HepG2 (cell line): ENCODE data around the gene TP73. TPM values are rescaled to one million over a fixed set of nuclear protein-coding genes. Genes with fewer than 3 reads are reported as not detected.

ENCODE experiments used
- ATAC-seq: fragments of 200-7000 bp; cut with Tn5 transposase; 3 replicates; pipeline ENCODE4 v1.9.1; 2020; ENCODE audit warnings: mild to moderate bottlenecking, moderate library complexity
- BruUV-seq: library from RNA; stranded (reverse); fragments of 400-500 nt; replicated peaks from 2 replicates; lab custom pipeline; 2021; lab: Mats Ljungman, UMichigan
- CTCF ChIA-PET: fragments of 300-600 bp; formaldehyde crosslinking; extraction: SDS; loops from one replicate; lab custom pipeline; 2021; ENCODE audit warnings: low total read pairs, inconsistent platforms, low intra/inter-chr PET ratio; lab: Yijun Ruan, JAX
- POLR2A ChIA-PET: fragments of 350-600 bp; sonication (Branson Sonifier 250); formaldehyde crosslinking; loops from one replicate; lab custom pipeline; 2020; ENCODE audit warnings: antibody characterized with exemption, inconsistent platforms; lab: Yijun Ruan, JAX
- DNase-seq: peaks from one replicate; pipeline ENCODE4 v3.0.0-alpha.2; 2015; ENCODE audit warnings: low spot score
- FAIRE-seq: peaks from 3 replicates; lab custom pipeline; 2011; peaks lifted over from hg19 to GRCh38; lab: Jason Lieb, UNC
- H2AFZ ChIP-seq: one replicate; pipeline ENCODE4 v1.6.1; 2011; ENCODE audit warnings: low read length, inconsistent platforms
- H3K27ac ChIP-seq: fragments of 300-600 bp; 3 replicates; pipeline ENCODE4 v1.8.0; 2011; ENCODE audit warnings: mixed run types, mild to moderate bottlenecking, mixed read lengths, low read length, inconsistent platforms; ENCODE audit not compliant: insufficient read depth; ENCODE audit errors: extremely low read length
- H3K27me3 ChIP-seq, 2 experiments: fragments of 200-600 bp in 1 of 2; 2 replicates in 1 of 2; 3 replicates in 1 of 2; pipeline versions ENCODE4 v1.6.0 to v1.8.0; 2011; ENCODE audit warnings: low read length in 2 of 2, mild to moderate bottlenecking in 2 of 2, moderate library complexity in 2 of 2, inconsistent platforms in 1 of 2; ENCODE audit not compliant: insufficient read depth in 2 of 2, control insufficient read depth in 1 of 2
- H3K36me3 ChIP-seq, 2 experiments: fragments of 200-600 bp in 1 of 2; replicated peaks in 1 of 2; 2 replicates in 1 of 2; 3 replicates in 1 of 2; pipeline versions ENCODE4 v1.5.1 to v1.8.0; 2011; ENCODE audit warnings: low read length in 2 of 2, inconsistent platforms in 1 of 2; ENCODE audit not compliant: insufficient read depth in 2 of 2, control insufficient read depth in 1 of 2
- H3K4me1 ChIP-seq: 2 replicates; pipeline ENCODE4 v1.5.1; 2012; ENCODE audit warnings: low read length, inconsistent platforms; ENCODE audit not compliant: insufficient read depth
- H3K4me2 ChIP-seq: 2 replicates; pipeline ENCODE4 v1.6.0; 2011; ENCODE audit warnings: low read depth, low read length, inconsistent platforms
- H3K4me3 ChIP-seq, 3 experiments: fragments of 200-600 bp in 1 of 3; sonication (generic), shearing (Covaris generic) in 1 of 3; replicated peaks in 1 of 3; 2 replicates each; pipeline ENCODE4 v1.5.1; 2011 to 2016; ENCODE audit warnings: low read length in 3 of 3, inconsistent platforms in 2 of 3, low read depth in 2 of 3, mild to moderate bottlenecking in 2 of 3, control low read depth in 1 of 3, mixed read lengths in 1 of 3; ENCODE audit not compliant: insufficient read depth in 1 of 3
- H3K79me2 ChIP-seq: one replicate; pipeline ENCODE4 v1.6.1; 2011; ENCODE audit warnings: low read length, inconsistent platforms; ENCODE audit not compliant: insufficient read depth
- H3K9ac ChIP-seq: 2 replicates; pipeline ENCODE4 v1.6.0; 2011; ENCODE audit warnings: mild to moderate bottlenecking, low read depth, low read length, inconsistent platforms; ENCODE audit not compliant: insufficient read depth
- H3K9me3 ChIP-seq: 2 replicates; pipeline ENCODE4 v1.5.1; 2012; ENCODE audit warnings: mild to moderate bottlenecking, low read length
- H4K20me1 ChIP-seq: 2 replicates; pipeline ENCODE4 v1.6.0; 2011; ENCODE audit warnings: inconsistent platforms, mild to moderate bottlenecking, low read length, moderate library complexity; ENCODE audit not compliant: insufficient read depth
- AGO1 ChIP-seq: fragments of 200-400 bp; formaldehyde crosslinking; IDR thresholded peaks from 2 replicates; pipeline ENCODE4 v1.6.1; 2017; ENCODE audit warnings: mild to moderate bottlenecking, low read depth, low read length, moderate library complexity; ENCODE audit not compliant: poor library complexity, severe bottlenecking
- AGO2 ChIP-seq: fragments of 200-400 bp; formaldehyde crosslinking; optimal IDR thresholded peaks from 2 replicates; pipeline ENCODE3; 2017; ENCODE audit warnings: mild to moderate bottlenecking, low read depth, low read length, moderate library complexity
- ARID2 ChIP-seq: sonication (generic); formaldehyde crosslinking; IDR thresholded peaks from 2 replicates; pipeline ENCODE4 v1.8.1; 2022; ENCODE audit warnings: mild to moderate bottlenecking, missing genetic modification reagents, borderline replicate concordance
- CEBPB ChIP-seq: IDR thresholded peaks from 2 replicates; pipeline ENCODE4 v1.6.1; 2011; ENCODE audit warnings: low read depth, low read length, improper control_type of control experiment, borderline replicate concordance
- FOXM1 ChIP-seq: sonication (generic); formaldehyde crosslinking; IDR thresholded peaks from 2 replicates; pipeline ENCODE4 v1.5.0; 2020; ENCODE audit warnings: missing genetic modification reagents
- IKZF1 ChIP-seq: fragments of 450-650 bp; IDR thresholded peaks from 2 replicates; pipeline ENCODE4 v1.7.1; 2016
- KDM2A ChIP-seq: sonication (generic); formaldehyde crosslinking; IDR thresholded peaks from 2 replicates; pipeline ENCODE4 v1.4.0; 2020; ENCODE audit warnings: low read depth, missing genetic modification reagents, borderline replicate concordance
- NBN ChIP-seq: fragments of 450-650 bp; conservative IDR thresholded peaks from 2 replicates; pipeline ENCODE4 v1.6.1; 2017
- POLR2A ChIP-seq, 2 experiments: IDR thresholded peaks; 2 replicates each; pipeline ENCODE4 v1.6.1; 2011; ENCODE audit warnings: low read depth in 2 of 2, low read length in 2 of 2, mild to moderate bottlenecking in 1 of 2, moderate library complexity in 1 of 2; ENCODE audit not compliant: insufficient read depth in 1 of 2
- POLR2AphosphoS5 ChIP-seq: IDR thresholded peaks from 2 replicates; pipeline ENCODE4 v1.6.1; 2012; ENCODE audit warnings: low read depth, low read length
- POLR2G ChIP-seq: fragments of 200-400 bp; formaldehyde crosslinking; IDR thresholded peaks from 2 replicates; pipeline ENCODE4 v1.6.1; 2018; ENCODE audit warnings: mild to moderate bottlenecking, low read depth, low read length, moderate library complexity
- RBFOX2 ChIP-seq: fragments of 200-400 bp; formaldehyde crosslinking; IDR thresholded peaks from 2 replicates; pipeline ENCODE4 v1.6.1; 2017; ENCODE audit warnings: low read depth, mild to moderate bottlenecking, low read length
- RBM22 ChIP-seq: fragments of 200-400 bp; formaldehyde crosslinking; optimal IDR thresholded peaks from 2 replicates; pipeline ENCODE3; 2017; ENCODE audit warnings: mild to moderate bottlenecking, low read length, moderate library complexity
- XBP1 ChIP-seq: sonication (generic); formaldehyde crosslinking; IDR thresholded peaks from 2 replicates; pipeline ENCODE4 v1.5.0; 2020; ENCODE audit warnings: missing genetic modification reagents
- ZC3H13 ChIP-seq: sonication (generic); formaldehyde crosslinking; IDR thresholded peaks from 2 replicates; pipeline ENCODE4 v1.8.1; 2023; ENCODE audit warnings: mild to moderate bottlenecking, missing genetic modification reagents, moderate library complexity
- WGBS: methylation state at CpG from one replicate; pipeline ENCODE4 v1.1.6; 2017; ENCODE audit warnings: low lambda C conversion rate; 5-methylcytosine and 5-hydroxymethylcytosine counted together
- in situ Hi-C: cut with HindIII; loops from 2 replicates; pipeline ENCODE4 v1.10.0; 2017; ENCODE audit warnings: low pct_unique_long_range_greater_than_20kb; ENCODE audit not compliant: extremely low pct_ligation_motif_present
- intact Hi-C: fragments of 100-400 bp; cut with micrococcal nuclease; formaldehyde crosslinking; loops from one replicate; pipeline ENCODE4 v1.10.0; 2022; ENCODE audit not compliant: unreplicated experiment
- polyA plus RNA-seq, 8 experiments: library from polyadenylated mRNA; depleted of rRNA in 3 of 8; stranded (reverse) in 7 of 8; unstranded in 1 of 8; fragments of >200 nt; fragmentation: Illumina TruSeq in 4 of 8; extraction: Trizol in 4 of 8; gene quantifications; 2 replicates each; pipeline versions ENCODE4 v1.2.1 to v1.2.3, GENCODE V29; 2011 to 2016; ENCODE audit warnings: low read depth in 4 of 8, missing spikeins in 1 of 8, mixed read lengths in 1 of 8; ENCODE audit not compliant: insufficient read depth in 1 of 8
- total RNA-seq, 5 experiments: library from RNA; depleted of rRNA; stranded (reverse); fragments of >200 nt; fragmentation: Illumina TruSeq; extraction: Trizol; gene quantifications; 2 replicates each; pipeline ENCODE4 v1.2.3, GENCODE V29; 2016; ENCODE audit warnings: low read depth in 1 of 5
- TF ChIP-seq, protein P1 (sequence below): sonication (generic); formaldehyde crosslinking; IDR thresholded peaks from 2 replicates; pipeline ENCODE4 v1.5.0; 2020; ENCODE audit warnings: missing genetic modification reagents

The TP73 gene
- total and polyA plus RNA-seq, 2 of the 13 experiments (the other 11 are each of a cell fraction or from before 2014, with no cell fraction given): 0.49 to 1.1 TPM

- no peaks in the 10 kb centered on the region for H3K79me2 ChIP-seq
- H3K4me2 ChIP-seq: no peak overlapping the region
- H4K20me1 ChIP-seq: no peaks in the 10 kb centered on the region
- WGBS: 98% methylated on average over 19 of the region's 20 CpGs
- intact Hi-C loops: loop anchor here (10.0 kb wide), 1 partner anchor 125 kb away; the partner anchor contains the start of gene C1orf174
- no peak overlapping the region for H3K9ac ChIP-seq
- DNase-seq (no peak), FAIRE-seq (no peak), ATAC-seq (no peak)
- H3K36me3 ChIP-seq: peaks cover 18 to 47% of the 10 kb centered on the region in 2 experiments
- H3K4me1 ChIP-seq: peaks cover 38% of the 10 kb centered on the region
- BruUV-seq: no TSS peak
- no peak overlapping the region for H3K4me3 ChIP-seq
- TF ChIP-seq, protein P1, sequence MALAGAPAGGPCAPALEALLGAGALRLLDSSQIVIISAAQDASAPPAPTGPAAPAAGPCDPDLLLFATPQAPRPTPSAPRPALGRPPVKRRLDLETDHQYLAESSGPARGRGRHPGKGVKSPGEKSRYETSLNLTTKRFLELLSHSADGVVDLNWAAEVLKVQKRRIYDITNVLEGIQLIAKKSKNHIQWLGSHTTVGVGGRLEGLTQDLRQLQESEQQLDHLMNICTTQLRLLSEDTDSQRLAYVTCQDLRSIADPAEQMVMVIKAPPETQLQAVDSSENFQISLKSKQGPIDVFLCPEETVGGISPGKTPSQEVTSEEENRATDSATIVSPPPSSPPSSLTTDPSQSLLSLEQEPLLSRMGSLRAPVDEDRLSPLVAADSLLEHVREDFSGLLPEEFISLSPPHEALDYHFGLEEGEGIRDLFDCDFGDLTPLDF: no peak
- TF ChIP-seq POLR2A (IDR thresholded peaks at IDR 0.05; ENCODE audit: insufficient read depth in 1 of 2, low read depth in 2 of 2, low read length in 2 of 2) (peak in 1 of 2 experiments; percentile 14; a peak in 1 of 4 replicates), XBP1 (CRISPR knock-in tag) (no peak), POLR2AphosphoS5 (peak; percentile 19; the same call in 1 of the 2 replicates), ZC3H13 (CRISPR knock-in tag) (peak; percentile 59), IKZF1 (no peak), POLR2G (peak; percentile 40; the same call in 1 of the 2 replicates), KDM2A (CRISPR knock-in tag) (peak; percentile 11; the same call in 1 of the 2 replicates)
- H3K27me3 ChIP-seq: no peaks in the 10 kb centered on the region
- H2AFZ ChIP-seq: no peak overlapping the region
- ChIA-PET CTCF (no interaction called here), POLR2A (no interaction called here)
- no peak overlapping the region for H3K27ac ChIP-seq
- in situ Hi-C loops: no loop called here
- H3K9me3 ChIP-seq: no peaks in the 10 kb centered on the region
These were observed 127.6 kb downstream of the TP73 start for GRCh38 chr1:3779912-3780416.

GRCh38 chr1:3780901-3781300 lies 128.6 kb downstream of the TP73 start:
- POLR2A ChIA-PET: no interaction called here
- Histone ChIP-seq H2AFZ (no peak overlapping the region), H3K4me3 (no peak overlapping the region), H3K9ac (no peak overlapping the region), H3K9me3 (no peaks in the 10 kb centered on the region), H3K36me3 (peaks cover 18 to 47% of the 10 kb centered on the region in 2 experiments), H3K27me3 (no peaks in the 10 kb centered on the region), H3K79me2 (no peaks in the 10 kb centered on the region), H3K4me1 (peaks cover 38% of the 10 kb centered on the region), H3K4me2 (no peak overlapping the region), H3K27ac (no peak overlapping the region), H4K20me1 (no peaks in the 10 kb centered on the region)
- in situ Hi-C loops: no loop called here
- TF ChIP-seq CEBPB (no peak), FOXM1 (CRISPR knock-in tag) (no peak), NBN (no peak), AGO2 (peak; percentile 82), RBFOX2 (0 out of 2 replicates have a peak, but pooled peaks have one; percentile 23), ZC3H13 (CRISPR knock-in tag) (0 out of 2 replicates have a peak, but pooled peaks have one; percentile 0), ARID2 (CRISPR knock-in tag) (no peak), RBM22 (peak; percentile 42), AGO1 (peak; percentile 98)
- no peak for ATAC-seq
- 97% methylated on average over 18 of the region's 21 CpGs for WGBS
- DNase-seq: no peak
- FAIRE-seq: no peak
- intact Hi-C loops: no loop called here
- CTCF ChIA-PET: no interaction called here
- BruUV-seq: no TSS peak
